ENCODE measurements around the gene SERPINB8. TPM values are rescaled to one million over a fixed set of nuclear protein-coding genes. Genes with fewer than 3 reads are reported as not detected.
"Not testable (repeated sequence)": the region's sequence is repeated elsewhere in the genome, so short reads cannot be mapped to it uniquely, and the experiment has no call there.

Gene SERPINB8
- total RNA-seq, result 44.0 TPM

- ATAC-seq, result peak; percentile 95
These were observed at the start of gene SERPINB8 for GRCh38 chr18:63969942-63970808. Gene SERPINB8 (plus strand): TSS chr18:63970081. CDS start chr18:63978309, 8,228 bp downstream.

- no peak for ATAC-seq
These were observed 47.8 kb upstream of the SERPINB8 start for GRCh38 chr18:63922049-63922448.

- no peak for ATAC-seq
These were observed 45.3 kb upstream of the SERPINB8 start for GRCh38 chr18:63924551-63924950.

- ATAC-seq, result no peak
These were observed 41.5 kb upstream of the SERPINB8 start for GRCh38 chr18:63928331-63928730.

- not testable (repeated sequence) for ATAC-seq
These were observed 40.5 kb upstream of the SERPINB8 start for GRCh38 chr18:63929369-63929768.

GRCh38 chr18:63930773-63931354 lies 39.0 kb upstream of the SERPINB8 start:
- no peak for ATAC-seq

GRCh38 chr18:63936156-63936931 lies 33.5 kb upstream of the SERPINB8 start:
- peak; percentile 96 for ATAC-seq

- ATAC-seq, result peak; percentile 6
These were observed 32.9 kb upstream of the SERPINB8 start for GRCh38 chr18:63936932-63937393.

GRCh38 chr18:63940008-63940407 lies 29.9 kb upstream of the SERPINB8 start:
- no peak for ATAC-seq

GRCh38 chr18:63940543-63941050 lies 29.3 kb upstream of the SERPINB8 start:
- ATAC-seq, result not testable (repeated sequence)

GRCh38 chr18:63947051-63947790 lies 22.7 kb upstream of the SERPINB8 start:
- no peak for ATAC-seq

GRCh38 chr18:63949068-63949737 lies 20.7 kb upstream of the SERPINB8 start, which contains the start of gene HMSD:
Gene HMSD (plus strand): TSS chr18:63949301. CDS start chr18:63953456, 4,155 bp downstream.
- ATAC-seq, result peak; percentile 97

GRCh38 chr18:63951302-63951705 lies 18.6 kb upstream of the SERPINB8 start:
- ATAC-seq, result no peak

- no peak for ATAC-seq
These were observed 16.1 kb upstream of the SERPINB8 start for GRCh38 chr18:63953811-63954210.

GRCh38 chr18:63956755-63957154 lies 13.1 kb upstream of the SERPINB8 start:
- no peak for ATAC-seq

GRCh38 chr18:63960891-63961290 lies 9.0 kb upstream of the SERPINB8 start:
- no peak for ATAC-seq

GRCh38 chr18:63961435-63961980 lies 8.4 kb upstream of the SERPINB8 start:
- ATAC-seq, result no peak

- peak; percentile 70 for ATAC-seq
These were observed 7.7 kb upstream of the SERPINB8 start for GRCh38 chr18:63962137-63962536.

- peak; percentile 71 for ATAC-seq
These were observed 6.1 kb upstream of the SERPINB8 start for GRCh38 chr18:63963615-63964256.

GRCh38 chr18:63964908-63965307 lies 5.0 kb upstream of the SERPINB8 start:
- ATAC-seq, result no peak

Measured in esophagus mucosa (tissue), 1 donor.